CD4-positive, alpha-beta T cell treated with Interleukin-12 subunit alpha and Interleukin-12 subunit beta, for 1 hour (primary cell): ENCODE measurements around the gene POLR1C.
"Not testable (repeated sequence)": the region's sequence is repeated elsewhere in the genome, so short reads cannot be mapped to it uniquely, and the experiment has no call there.

Experiments used
- DNase-seq: peaks from one replicate; pipeline ENCODE4 v3.0.0-alpha.2; 2020

The POLR1C gene

GRCh38 chr6:43511824-43512415 is 5.0 kb upstream of the POLR1C start:
- no peak for DNase-seq

DNA sequence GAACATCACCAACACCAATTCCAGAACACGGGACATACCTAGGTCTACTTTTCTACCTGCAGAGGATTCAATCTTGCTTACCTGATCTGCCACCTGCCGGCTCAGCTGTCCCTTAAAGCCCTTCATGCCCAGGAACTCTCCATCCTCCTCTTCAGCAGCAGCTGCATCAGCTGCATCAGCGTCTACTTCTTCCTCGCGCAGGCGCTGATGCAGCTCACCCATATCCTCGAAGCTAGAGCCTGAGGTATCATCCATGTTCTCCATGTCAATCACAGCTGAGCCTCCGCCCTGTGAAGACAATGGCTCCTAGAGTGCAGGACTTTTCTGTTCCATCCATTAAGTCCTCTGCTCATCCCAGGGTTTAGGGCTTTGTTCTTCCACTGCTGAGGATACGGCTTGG is 1.1 kb upstream of the POLR1C start:
- DNase-seq: no peak

DNA sequence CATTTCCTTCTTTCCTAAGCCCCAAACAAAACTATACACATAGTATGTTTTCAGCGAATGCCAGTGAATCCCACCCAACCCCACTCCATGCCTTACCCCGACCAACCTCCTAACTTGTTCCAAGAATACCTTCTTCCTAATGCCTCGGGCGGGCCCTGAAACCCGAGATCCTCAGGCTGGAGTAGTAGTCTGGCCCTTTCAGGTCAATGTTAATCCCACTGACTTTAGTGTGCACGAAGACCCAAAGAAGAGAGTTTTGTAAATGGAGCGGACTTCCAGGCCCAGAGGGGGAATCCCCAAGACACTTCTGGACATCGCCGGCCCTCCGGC is 557 bp upstream of the POLR1C start:
- DNase-seq: no peak

GRCh38 chr6:43517505-43518357 is 842 bp downstream of the POLR1C start:
- DNase-seq: no peak

DNA sequence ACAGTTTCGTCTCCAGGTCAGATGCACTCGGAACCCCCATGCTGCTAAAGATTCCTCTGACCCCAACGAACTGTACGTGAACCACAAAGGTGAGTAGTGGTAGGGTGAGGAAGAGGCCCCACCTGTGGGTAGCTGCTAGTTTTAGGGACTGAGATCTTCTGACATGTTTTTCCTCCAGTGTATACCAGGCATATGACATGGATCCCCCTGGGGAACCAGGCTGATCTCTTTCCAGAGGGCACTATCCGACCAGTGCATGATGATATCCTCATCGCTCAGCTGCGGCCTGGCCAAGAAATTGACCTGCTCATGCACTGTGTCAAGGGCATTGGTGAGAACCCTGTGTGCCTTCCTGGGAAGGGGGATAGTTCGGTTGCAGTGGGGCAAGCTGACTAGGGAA is 3.2 kb downstream of the POLR1C start:
- DNase-seq: no peak

DNA sequence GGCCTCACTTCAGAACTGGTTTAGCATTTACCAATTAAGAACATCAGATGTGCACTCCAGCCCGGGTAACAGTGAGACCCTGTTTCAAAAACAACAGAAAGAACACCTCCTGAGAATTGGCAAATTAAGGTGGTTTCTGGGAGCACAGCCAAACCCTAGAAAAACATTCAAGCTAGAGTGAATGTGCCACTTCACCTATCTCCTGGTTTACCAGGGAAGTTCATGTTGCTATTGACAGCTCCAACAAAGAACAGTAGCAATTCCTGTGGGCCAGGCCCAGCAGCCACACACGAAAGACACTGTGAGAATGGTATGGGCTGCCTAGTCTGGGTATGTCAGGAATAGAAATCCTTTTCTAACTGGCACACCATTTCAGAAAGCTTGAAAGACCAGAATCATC is 4.9 kb downstream of the POLR1C start:
- no peak for DNase-seq

DNA sequence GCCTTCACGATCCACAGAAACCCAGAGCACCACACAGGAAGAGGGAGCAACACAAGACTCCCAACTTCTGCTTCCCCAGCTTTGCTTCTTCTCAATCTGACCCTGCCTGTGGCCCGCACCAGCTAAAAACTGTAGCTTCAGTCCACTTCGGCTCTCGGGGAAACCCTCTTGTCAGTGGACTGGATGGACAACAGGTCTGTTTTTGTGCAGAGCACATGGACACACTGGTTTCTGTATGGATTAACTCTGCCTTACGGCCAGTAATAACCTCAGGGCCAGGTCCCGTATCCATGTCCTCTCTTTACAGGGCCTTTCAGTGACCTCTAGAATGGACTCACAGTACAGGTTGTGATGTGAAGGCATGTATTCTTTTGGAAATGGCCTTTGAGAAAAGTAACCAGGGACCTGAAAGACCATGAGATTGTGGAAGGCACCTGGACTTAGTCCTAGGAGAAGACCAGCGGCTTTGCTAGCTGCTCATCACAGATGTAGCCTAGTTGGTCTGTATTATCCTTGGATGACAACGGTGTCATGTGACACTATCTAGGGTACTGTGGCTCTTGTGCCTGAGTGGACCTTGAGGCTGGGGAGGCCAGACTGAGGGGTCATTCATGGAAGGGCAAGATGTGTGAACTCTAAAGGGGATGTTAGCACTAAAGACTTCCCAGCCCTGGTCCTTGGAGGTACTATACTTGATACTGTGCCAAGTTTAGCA is 5.8 kb downstream of the POLR1C start:
- no peak for DNase-seq

DNA sequence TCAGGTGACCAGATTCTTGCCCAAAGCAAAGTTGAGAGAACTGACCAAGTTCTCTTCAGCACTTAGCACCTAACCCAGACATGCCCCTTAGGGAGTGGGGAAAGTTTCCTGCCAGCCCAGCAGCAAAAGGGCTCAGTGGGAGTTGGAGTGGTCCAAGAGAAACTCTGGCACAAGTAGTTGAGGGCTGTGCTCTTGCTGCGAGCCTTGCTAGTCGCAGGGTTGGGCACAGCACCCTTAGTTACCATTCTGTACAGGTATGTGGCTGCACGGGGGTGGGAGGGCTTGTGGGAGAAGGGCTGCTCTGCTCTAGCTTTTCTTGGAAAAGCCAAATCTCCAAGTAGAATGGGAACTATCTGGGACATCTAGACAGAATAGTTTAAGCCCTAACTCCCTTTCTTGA is 6.4 kb downstream of the POLR1C start:
- no peak for DNase-seq

DNA sequence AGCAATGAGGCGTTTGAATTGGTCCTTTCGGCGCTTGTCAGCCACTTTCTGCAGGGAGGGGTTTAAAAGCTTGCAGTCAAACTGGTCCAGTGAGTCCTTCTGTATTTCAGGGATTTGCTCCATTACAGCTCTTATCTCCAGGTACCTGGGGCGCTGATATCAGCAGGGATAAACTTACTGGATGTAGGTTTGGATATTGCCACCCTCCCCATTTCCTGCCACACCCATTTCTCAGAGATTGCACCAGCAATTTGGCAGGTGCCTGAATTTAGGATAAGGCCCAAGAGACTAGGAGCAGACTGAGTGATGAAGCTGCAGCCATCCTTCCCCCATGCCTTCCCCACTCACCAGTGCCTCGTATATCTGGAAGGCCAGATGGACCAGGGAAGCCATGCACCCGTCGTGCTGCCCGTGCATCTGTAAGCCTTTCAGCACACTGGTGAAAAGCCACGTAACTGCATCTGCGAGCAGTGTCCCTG is 7.6 kb downstream of the POLR1C start:
- no peak for DNase-seq

DNA sequence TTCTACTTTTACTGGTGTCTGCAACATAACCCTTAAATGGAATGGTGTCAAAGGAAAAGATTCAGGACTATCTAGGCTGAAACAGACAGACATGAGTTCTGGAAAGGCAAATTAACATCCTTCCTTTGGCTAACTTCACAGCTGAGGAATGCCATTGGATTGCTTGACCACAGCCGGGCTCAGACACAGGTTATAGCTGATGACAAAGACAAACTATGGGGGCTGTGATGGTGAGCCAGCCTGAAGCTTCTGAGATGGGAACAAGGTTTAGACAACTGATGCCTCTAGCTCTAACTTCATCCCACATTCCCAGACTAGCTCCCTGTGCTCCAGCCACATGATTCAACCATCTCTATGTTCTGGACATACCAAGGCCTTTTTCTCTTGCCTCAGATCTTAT is 15.3 kb downstream of the POLR1C start:
- no peak for DNase-seq

GRCh38 chr6:43538986-43539385 is 22.1 kb downstream of the POLR1C start:
- DNase-seq: not testable (repeated sequence)

DNA sequence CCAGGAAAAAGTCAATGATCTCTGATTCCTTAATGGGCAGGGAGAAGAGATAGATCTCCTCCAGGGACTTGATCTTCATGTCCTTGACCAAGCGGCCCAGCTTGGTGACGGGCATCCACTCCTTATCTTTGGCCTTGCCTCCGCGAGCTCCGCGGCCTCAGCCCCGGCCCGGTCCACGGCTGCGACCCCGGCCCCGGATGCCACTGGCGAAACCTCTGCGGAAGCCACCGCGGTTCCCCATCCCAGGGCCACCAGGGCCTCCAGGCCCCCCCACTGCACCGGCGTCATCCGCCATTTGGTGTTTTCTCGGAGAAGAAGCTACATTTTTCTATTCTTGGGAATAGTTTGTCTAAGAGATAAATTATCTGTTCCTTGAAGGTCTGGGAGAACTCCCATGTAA is 22.5 kb downstream of the POLR1C start:
- not testable (repeated sequence) for DNase-seq

DNA sequence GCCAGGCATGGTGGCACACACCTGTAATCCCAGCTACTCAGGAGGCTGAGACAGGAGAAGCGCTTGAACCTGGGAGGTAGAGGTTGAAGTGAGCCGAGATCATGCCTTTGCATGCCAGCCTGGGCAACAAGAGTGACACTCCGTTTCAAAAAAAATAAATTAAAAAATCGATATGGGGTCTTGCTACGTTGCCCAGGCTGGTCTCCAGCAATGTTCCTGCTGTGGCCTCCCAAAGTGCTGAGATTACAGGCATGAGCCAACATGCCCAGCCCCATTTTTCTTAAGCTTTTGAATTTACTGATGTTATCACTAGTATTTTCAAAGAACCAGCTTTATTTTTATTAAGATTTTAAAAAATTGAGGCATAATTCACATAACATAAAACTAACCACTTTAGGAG is 23.6 kb downstream of the POLR1C start:
- no peak for DNase-seq

GRCh38 chr6:43541774-43542471 is 25.0 kb downstream of the POLR1C start:
- DNase-seq: no peak

DNA sequence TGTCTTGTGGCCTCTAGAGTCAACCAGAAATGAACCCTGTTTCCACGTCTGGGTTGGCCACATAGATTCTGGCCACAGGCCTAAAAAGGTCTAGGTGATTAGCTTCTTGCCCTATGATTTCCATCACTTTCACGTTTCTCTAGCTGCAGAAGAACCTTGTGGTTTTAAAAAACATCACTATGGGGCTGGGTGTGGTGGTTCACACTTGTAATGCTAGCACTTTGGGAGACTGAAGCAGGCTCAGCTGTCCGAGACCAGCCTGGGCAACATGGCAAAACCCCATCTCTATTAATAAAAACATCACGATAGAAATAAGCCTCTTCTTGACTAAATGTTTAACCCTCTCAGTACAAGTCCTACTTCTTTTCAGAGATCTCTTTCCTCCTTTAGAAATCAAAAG is 27.6 kb downstream of the POLR1C start:
- no peak for DNase-seq

DNA sequence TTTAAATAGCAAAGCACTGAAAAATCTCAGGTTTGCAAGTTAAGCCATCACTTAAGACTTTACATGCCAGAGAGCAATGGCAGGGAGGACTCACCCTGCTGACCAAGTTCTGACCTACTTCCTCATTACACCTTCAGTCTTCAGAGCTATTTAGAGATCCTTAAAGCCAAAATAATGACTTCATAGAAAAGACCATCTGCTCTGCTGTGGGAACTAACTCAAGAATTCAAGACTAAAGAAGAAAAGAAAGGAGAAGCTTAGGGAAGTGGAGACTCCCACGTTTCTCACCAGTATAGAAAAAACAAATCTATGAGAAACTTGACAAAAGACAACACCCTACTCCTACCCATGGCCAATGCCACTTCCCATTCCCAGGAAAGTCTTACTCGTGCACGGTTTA is 30.3 kb downstream of the POLR1C start:
- DNase-seq: no peak

DNA sequence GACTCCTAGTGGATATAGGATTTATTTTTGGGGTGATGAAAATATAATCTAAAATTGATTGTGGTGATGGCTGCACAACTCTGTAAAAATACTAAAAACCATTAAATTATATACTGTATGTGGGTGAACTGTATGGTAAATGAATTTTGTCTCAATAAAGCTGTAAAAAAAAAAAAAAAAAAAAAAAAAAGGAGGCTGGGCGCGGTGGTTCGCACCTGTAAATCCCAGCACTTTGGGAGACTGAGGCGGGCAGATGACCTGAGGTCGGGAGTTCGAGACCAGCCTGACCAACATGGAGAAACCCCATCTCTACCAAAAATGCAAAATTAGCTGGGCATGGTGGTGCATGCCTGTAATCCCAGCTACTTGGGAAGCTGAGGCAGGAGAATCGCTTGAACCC is 40.7 kb downstream of the POLR1C start:
- DNase-seq: not testable (repeated sequence)

- no peak for DNase-seq
These were observed 42.4 kb downstream of the POLR1C start for GRCh38 chr6:43559328-43559727.

GRCh38 chr6:43570876-43571441 is 54.1 kb downstream of the POLR1C start:
- DNase-seq: no peak
